ENCODE measurements around the gene JMY.

Gene JMY

DNA sequence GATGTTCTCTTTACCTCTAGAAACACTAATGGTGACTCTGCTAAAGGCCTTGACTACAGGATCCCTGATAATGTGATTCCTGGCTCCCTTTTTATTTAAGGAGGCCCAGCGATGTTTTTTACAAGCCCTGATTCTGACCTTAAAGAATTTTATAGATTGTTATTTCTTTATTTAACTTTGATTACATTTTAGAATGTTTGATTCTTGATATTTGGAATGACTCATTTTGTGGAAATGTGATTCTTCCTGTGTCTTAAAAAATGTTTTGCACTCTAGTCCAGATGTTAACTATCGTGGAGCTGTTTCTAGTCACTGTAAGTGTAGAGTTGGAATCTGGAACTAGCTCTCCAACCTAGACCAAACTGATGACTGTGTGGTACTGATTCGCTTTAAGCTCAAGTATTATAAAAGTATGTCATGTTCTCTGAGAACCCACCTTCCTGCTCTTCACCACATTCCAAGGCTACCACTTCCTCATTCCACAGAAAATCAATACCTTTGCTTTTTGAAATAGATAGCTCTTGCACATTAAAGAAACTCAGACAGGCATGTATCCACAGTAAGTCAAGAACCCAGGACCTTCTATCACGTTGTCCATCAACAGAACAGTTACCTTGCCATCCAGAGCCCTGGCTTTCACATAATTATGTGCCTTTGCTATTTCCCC is 65.2 kb downstream of the JMY start:
- no peak for DNase-seq

DNA sequence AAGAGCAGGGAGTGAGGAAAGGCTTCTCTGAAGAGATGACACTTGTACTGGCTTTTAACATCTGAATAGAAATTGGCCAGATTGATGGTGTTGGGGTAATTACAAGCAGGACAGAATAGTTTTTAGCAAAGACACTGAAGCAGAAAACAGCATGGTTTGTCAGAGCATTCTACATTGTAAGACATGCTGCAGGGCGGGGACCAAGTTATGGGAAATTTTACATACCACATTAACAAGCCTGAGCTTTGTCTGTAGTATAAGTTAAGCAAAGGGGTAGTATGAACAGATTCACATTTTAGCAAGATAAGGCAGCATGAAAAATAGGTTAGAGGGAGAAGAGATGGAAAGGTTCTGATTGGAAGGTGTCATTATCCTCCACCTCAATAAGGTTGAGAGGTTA is 66.5 kb downstream of the JMY start:
- no peak for DNase-seq

DNA sequence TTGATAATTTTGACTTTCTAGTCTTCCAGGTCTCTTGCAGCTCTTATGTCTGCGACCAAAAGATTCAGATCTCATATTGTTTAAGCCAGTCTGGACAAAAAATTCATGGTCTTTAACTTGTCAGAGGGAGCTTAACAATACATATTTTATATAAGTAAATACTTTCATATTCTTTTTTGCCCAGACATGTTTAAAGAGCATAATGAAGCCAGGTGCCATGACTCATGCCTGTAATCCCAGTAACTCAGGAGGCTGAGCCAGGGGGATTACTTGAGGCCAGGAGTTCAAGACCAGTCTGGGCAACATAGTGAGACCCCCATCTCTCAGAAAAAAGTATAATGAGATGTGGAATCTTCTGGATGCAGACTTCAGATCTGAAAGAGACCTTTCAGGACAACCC is 69.8 kb downstream of the JMY start:
- DNase-seq = no peak

DNA sequence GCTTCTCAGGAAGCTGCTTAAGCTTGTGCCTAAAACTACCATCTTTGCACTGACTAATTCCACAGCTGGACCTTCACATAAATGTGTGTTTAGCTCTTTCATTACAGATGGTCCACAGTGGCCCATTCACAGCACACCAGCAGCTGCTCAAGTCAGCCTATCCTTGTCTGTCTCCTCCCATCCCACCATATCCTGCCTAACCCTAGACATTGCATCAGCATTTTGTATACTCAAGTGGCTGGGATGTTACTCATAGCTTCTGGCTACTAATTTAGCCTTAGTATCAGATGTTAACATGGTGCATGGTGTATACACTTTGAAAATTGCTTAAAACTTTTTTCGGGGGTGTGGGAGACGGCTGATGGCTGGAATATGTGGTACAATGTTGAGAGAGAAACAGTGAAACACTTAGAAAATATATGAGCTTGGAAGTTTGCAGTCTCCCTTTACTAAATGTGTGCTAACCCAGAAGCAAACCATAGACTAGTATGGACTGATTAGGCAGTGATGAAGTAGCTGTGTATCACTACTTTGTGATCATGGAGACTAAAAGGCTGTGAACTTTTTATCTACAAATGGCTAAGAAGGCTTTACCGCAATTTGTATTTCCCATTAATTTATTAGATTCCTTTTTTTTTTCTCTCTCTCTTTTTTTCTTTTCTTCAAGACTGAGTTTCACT is 83.1 kb downstream of the JMY start:
- DNase-seq = no peak

DNA sequence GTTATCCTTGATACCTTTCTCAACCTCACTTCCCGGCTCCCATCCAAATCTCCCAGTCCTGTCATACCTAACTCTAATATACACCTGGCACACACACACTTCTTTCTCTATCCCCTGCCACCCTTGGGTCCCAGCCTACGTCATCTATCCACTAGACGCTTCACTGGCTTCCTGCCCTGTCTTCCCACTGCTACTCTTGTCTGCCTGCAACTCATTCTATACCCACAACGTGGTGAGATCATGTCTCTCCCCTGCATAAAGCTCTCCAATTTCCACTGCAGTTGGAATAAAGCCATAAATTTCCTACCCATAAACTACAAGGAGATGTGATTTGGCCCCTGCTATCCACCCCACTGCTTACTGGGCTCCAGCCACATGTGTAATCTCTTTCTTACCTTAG is 93.5 kb downstream of the JMY start:
- DNase-seq = no peak

DNA sequence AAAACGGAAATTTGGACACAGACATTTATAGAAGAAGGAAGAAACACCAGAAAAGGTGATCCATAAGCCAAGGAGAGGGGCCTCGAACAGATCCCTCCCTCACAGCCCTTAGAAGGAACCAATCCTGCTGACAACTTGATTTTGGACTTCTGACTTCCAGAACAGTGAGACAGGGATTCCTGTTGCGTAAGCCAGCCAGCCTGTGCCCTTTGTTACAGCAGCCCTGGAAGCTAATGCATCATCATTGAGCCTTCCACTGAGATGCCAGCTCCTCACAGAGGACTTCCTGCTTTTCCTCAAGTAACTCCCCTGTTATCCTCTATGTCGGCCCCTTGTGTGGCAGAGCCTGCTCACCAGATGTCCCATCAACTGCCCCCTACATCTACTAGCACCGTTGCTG is 94.1 kb downstream of the JMY start:
- no peak for DNase-seq

DNA sequence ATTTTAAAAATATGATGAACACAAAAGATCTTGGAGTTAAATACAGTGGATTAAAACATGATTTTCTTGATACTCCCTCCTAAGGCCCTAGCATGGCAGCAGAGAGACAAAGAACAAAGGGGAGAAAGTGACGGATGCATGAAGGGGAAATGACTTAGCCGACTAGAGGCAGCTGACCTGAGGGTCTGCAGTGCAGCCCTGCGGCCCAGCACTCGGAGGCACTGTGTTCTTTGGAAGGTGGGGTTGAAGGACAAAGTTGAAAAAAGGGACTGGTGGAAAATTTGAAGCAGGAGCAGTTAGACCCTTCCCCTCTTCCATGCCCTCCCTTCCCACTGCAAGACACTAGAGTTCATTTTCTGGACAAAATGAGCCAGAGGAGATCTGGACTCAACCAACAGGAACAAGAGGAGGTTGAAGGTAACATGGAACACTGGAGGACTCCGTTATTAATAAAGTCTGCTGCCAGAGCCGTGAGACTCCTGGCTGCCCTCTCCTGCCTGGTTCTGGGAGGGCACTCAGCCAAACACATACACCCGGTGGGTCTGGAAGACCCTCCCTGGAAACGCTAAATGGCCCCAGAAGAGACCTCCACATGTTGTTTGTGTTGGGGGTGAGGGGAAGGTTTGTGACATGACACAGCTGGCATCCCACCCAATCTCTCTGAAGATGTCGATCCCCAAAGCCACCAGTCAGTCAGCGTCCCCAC is 98.1 kb downstream of the JMY start:
- DNase-seq = no peak

DNA sequence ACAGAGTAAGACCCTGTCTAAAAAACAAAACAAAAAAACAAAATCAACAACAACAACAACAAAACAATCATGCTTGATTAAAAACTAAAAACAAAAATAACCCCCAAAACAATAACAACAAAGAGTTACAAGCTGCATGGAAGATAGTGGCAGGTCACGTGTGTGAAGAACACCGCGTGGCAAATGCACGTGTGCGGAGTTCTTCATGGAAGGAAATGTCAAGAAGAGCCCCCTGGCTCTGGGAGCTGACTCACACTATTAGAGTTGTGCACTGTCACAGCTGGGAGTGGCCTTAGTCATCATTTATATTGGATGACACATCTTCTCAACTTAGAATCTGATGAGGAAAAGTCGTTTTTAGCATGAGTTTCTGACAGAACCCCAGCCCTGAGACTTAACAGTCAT is 110.5 kb downstream of the JMY start:
- no peak for DNase-seq

DNA sequence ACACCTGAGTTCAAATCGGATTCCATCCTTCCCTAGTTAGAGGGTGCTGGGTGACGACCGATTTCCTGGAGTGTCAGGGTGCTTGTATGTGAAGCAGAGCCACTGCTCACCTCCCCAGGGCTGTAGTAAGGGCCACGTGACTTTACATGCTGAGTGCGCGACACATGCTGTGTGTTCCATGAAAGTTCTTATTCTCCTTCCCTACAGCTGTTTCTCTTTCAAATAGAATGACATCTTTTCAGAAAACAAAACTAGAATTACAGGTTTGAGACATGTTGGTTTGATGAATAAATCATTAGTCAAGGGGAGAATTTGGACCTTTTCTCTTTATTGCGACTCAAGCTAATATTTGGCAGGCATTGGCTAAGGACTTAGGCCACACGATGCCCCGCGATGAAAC is 113.1 kb downstream of the JMY start:
- no peak for DNase-seq

DNA sequence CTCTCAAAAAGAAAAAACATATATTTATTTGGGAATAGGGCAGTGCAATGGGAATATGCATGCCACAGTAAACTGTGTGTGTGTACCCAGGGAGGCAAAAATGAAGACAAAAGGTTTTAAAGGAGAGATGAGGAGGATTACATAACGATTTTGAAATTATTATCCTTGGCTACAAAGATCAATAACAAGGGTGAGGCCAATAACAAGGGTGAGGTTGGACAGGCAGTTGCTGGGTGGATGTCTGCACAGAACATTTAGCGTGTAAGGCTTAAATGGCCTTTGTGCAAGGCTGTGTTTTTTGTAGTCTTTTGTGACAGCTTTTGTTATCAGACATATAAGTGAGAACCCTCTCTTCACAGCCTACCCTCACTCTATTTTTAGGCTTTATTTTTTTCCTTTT is 114.0 kb downstream of the JMY start:
- no peak for DNase-seq

DNA sequence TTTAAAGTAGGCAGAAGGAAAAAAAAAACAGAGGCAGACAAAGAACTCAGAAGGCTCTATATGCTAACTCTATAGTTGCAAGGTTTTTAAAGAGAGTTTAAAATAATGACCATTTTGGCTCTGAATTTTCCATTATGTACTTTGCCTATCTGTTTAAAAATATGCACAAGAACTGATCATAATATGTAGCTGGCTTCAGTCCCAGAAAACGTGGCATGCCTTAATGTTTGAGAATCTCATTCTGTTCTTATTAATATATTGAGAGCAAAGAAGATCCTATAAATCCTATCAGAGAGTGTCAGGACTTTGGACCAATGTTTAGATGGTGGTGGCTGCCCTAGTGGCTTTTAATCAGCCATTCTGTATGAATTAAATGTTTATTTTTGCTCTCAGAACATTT is 121.5 kb downstream of the JMY start:
- DNase-seq = no peak

All from activated effector memory CD4-positive, alpha-beta T cell treated with Interleukin-2 at 50 U/mL for 16 hours (primary cell).